Measurements from ENCODE around the gene DLGAP5. TPM values are rescaled to one million over a fixed set of nuclear protein-coding genes. Genes with fewer than 3 reads are reported as not detected.

Gene DLGAP5
- total RNA-seq, 2 donors from 2014 or later = 0.73 to 4.4 TPM

- H3K9me3 ChIP-seq = no peaks in the 10 kb centered on the region
- TF ChIP-seq CTCF (IDR thresholded peaks at IDR 0.05) (no peak), POLR2A (IDR thresholded peaks at IDR 0.05) (no peak), POLR2AphosphoS5 (IDR thresholded peaks at IDR 0.05) (no peak)
- no peak for DNase-seq (ENCODE audit: low spot score)
- H3K4me3 ChIP-seq = no peak overlapping the region
- H3K27me3 ChIP-seq (replicated peaks; ENCODE audit: insufficient read depth) = no peaks in the 10 kb centered on the region
- no peak overlapping the region for H3K27ac ChIP-seq
- no peaks in the 10 kb centered on the region for H3K4me1 ChIP-seq (replicated peaks)
- H3K36me3 ChIP-seq = peaks cover 0 to 5% of the 10 kb centered on the region in 2 donors
- intact Hi-C loops (cut with DNase I) = no loop called here
Measured at GRCh38 chr14:55139141-55139540, 52.2 kb downstream of the DLGAP5 start.

- 93% methylated on average over 6 of the region's 7 CpGs for WGBS
- Histone ChIP-seq H3K4me1 (replicated peaks) (no peaks in the 10 kb centered on the region), H3K9me3 (no peaks in the 10 kb centered on the region), H3K36me3 (peaks cover 0 to 5% of the 10 kb centered on the region in 2 donors), H3K27ac (no peak overlapping the region), H3K4me3 (no peak overlapping the region), H3K27me3 (replicated peaks; ENCODE audit: insufficient read depth) (no peaks in the 10 kb centered on the region)
- DNase-seq (ENCODE audit: low spot score) = no peak
- TF ChIP-seq POLR2A (IDR thresholded peaks at IDR 0.05) (no peak), POLR2AphosphoS5 (IDR thresholded peaks at IDR 0.05) (no peak), CTCF (IDR thresholded peaks at IDR 0.05) (no peak)
- intact Hi-C loops (cut with DNase I) = no loop called here
Measured at GRCh38 chr14:55138091-55138490, 53.3 kb downstream of the DLGAP5 start.

- Histone ChIP-seq H3K27me3 (replicated peaks; ENCODE audit: insufficient read depth) (no peaks in the 10 kb centered on the region), H3K4me3 (no peak overlapping the region), H3K9me3 (no peaks in the 10 kb centered on the region), H3K36me3 (peaks cover 0 to 3% of the 10 kb centered on the region in 2 donors), H3K4me1 (replicated peaks) (no peaks in the 10 kb centered on the region), H3K27ac (peak overlapping the region in 1 of 2 donors; percentile 14)
- DNase-seq (ENCODE audit: low spot score) = no peak
- WGBS = 54% methylated on average over 12 of the region's 12 CpGs
- intact Hi-C loops (cut with DNase I) = no loop called here
- TF ChIP-seq CTCF (IDR thresholded peaks at IDR 0.05) = no peak
- no peak for TF ChIP-seq POLR2A (IDR thresholded peaks at IDR 0.05)
- no peak for TF ChIP-seq POLR2AphosphoS5 (IDR thresholded peaks at IDR 0.05)
Measured at GRCh38 chr14:55136885-55137786, 54.2 kb downstream of the DLGAP5 start.

- H3K4me3 ChIP-seq = no peak overlapping the region
Measured at GRCh38 chr14:55136241-55136640, 55.1 kb downstream of the DLGAP5 start.

More at GRCh38 chr14:55136241-55136640, 55.1 kb downstream of the DLGAP5 start:
- Histone ChIP-seq H3K27ac (peak overlapping the region in 1 of 2 donors; percentile 14), H3K4me1 (replicated peaks) (no peaks in the 10 kb centered on the region), H3K36me3 (peaks cover 0 to 3% of the 10 kb centered on the region in 2 donors), H3K27me3 (replicated peaks; ENCODE audit: insufficient read depth) (no peaks in the 10 kb centered on the region), H3K9me3 (no peaks in the 10 kb centered on the region)
- TF ChIP-seq POLR2AphosphoS5 (IDR thresholded peaks at IDR 0.05) (no peak), CTCF (IDR thresholded peaks at IDR 0.05) (no peak), POLR2A (IDR thresholded peaks at IDR 0.05) (no peak)
- 59% methylated on average over 3 of the region's 3 CpGs for WGBS
- intact Hi-C loops (cut with DNase I) = no loop called here
- DNase-seq (ENCODE audit: low spot score) = no peak

Measured in prostate gland (tissue), 2 donors.